A549 (cell line): ENCODE results near the gene PRUNE2. TPM values are rescaled to one million over a fixed set of nuclear protein-coding genes. Genes with fewer than 3 reads are reported as not detected.

ENCODE experiments used
- ATAC-seq, 2 experiments: fragments of 200-7000 bp in 1 of 2; fragments of >200 bp in 1 of 2; cut with Nextera tagmentation in 1 of 2; cut with Tn5 transposase in 1 of 2; 3 replicates each; pipeline versions ENCODE4 v1.8.0 to v1.9.1; 2018 to 2020; ENCODE audit warnings: mild to moderate bottlenecking in 1 of 2, moderate library complexity in 1 of 2
- CTCF ChIA-PET: fragments of 300-600 bp; sonication (Branson Sonifier 250); formaldehyde crosslinking; extraction: SDS; loops from one replicate; lab custom pipeline; 2021; ENCODE audit warnings: antibody characterized with exemption, inconsistent platforms; lab: Yijun Ruan, JAX
- POLR2A ChIA-PET: fragments of 350-600 bp; formaldehyde crosslinking; extraction: SDS; loops from one replicate; lab custom pipeline; 2021; ENCODE audit warnings: antibody characterized with exemption, inconsistent platforms; lab: Yijun Ruan, JAX
- DNase-seq, 2 experiments: peaks; one replicate each; pipeline versions ENCODE4 v3.0.0 to v3.0.0-alpha.2; 2011 to 2016; ENCODE audit warnings: low read depth in 1 of 2, low spot score in 1 of 2
- FAIRE-seq: peaks from 2 replicates; lab custom pipeline; 2011; peaks lifted over from hg19 to GRCh38; lab: Jason Lieb, UNC
- H3K27ac ChIP-seq, 2 experiments: fragments of >200 bp; sonication (Bioruptor Twin); formaldehyde crosslinking; 3 replicates each; pipeline ENCODE4 v1.5.1; 2016 to 2017
- H3K4me1 ChIP-seq: fragments of >200 bp; sonication (Bioruptor Twin); formaldehyde crosslinking; 3 replicates; pipeline ENCODE4 v1.6.1; 2016
- H3K4me2 ChIP-seq: fragments of >200 bp; sonication (Bioruptor Twin); formaldehyde crosslinking; 3 replicates; pipeline ENCODE4 v1.6.1; 2016
- H3K4me3 ChIP-seq: fragments of >200 bp; sonication (Bioruptor Twin); formaldehyde crosslinking; 3 replicates; pipeline ENCODE4 v1.5.1; 2016
- H3K9me3 ChIP-seq: fragments of >200 bp; sonication (Bioruptor Twin); formaldehyde crosslinking; 3 replicates; pipeline ENCODE4 v1.6.1; 2016
- ATOH8 ChIP-seq: fragments of 250-450 bp; sonication (Bioruptor Pico); IDR thresholded peaks from 2 replicates; pipeline ENCODE4 v1.5.0; 2020; ENCODE audit warnings: low read depth, mild to moderate bottlenecking, moderate library complexity
- BHLHE40 ChIP-seq: IDR thresholded peaks from 2 replicates; pipeline ENCODE4 v1.6.1; 2012; ENCODE audit warnings: low read depth, low read length, inconsistent platforms
- CTCF ChIP-seq: fragments of >200 bp; sonication (Bioruptor Twin); formaldehyde crosslinking; IDR thresholded peaks from 3 replicates; pipeline ENCODE4 v1.5.1; 2016
- EHF ChIP-seq: fragments of 250-450 bp; sonication (Bioruptor Pico); IDR thresholded peaks from 2 replicates; pipeline ENCODE4 v1.5.0; 2020; ENCODE audit warnings: mild to moderate bottlenecking
- EP300 ChIP-seq, 2 experiments: fragments of >200 bp; sonication (Bioruptor Twin); formaldehyde crosslinking; IDR thresholded peaks; 2 replicates in 1 of 2; 3 replicates in 1 of 2; pipeline ENCODE4 v1.6.1; 2016 to 2017
- HDAC2 ChIP-seq: fragments of 200-600 bp; sonication (generic); IDR thresholded peaks from 2 replicates; pipeline ENCODE4 v1.6.1; 2016
- HEYL ChIP-seq: fragments of 250-450 bp; sonication (Bioruptor Pico); IDR thresholded peaks from 2 replicates; pipeline ENCODE4 v1.8.0; 2021; ENCODE audit warnings: mild to moderate bottlenecking, moderate library complexity
- JUN ChIP-seq, 2 experiments: fragments of >200 bp; sonication (Bioruptor Twin); formaldehyde crosslinking; IDR thresholded peaks; 2 replicates in 1 of 2; 3 replicates in 1 of 2; pipeline ENCODE4 v1.6.1; 2016 to 2017
- KDM1A ChIP-seq: fragments of 200-600 bp; sonication (generic); IDR thresholded peaks from 2 replicates; pipeline ENCODE4 v1.6.1; 2016; ENCODE audit warnings: low read depth, mild to moderate bottlenecking
- KDM5A ChIP-seq: fragments of 200-600 bp; sonication (generic); IDR thresholded peaks from 2 replicates; pipeline ENCODE4 v1.6.1; 2016; ENCODE audit warnings: antibody characterized with exemption, mild to moderate bottlenecking
- MAZ ChIP-seq: fragments of 150-350 bp; IDR thresholded peaks from 2 replicates; pipeline ENCODE4 v1.6.1; 2014; ENCODE audit warnings: antibody characterized with exemption, low read depth, low read length, borderline replicate concordance
- NFE2L2 ChIP-seq: fragments of 150-350 bp; conservative IDR thresholded peaks from 2 replicates; pipeline ENCODE4 v1.6.1; 2014; ENCODE audit warnings: low read length
- NR3C1 ChIP-seq: fragments of >200 bp; sonication (Bioruptor Twin); formaldehyde crosslinking; IDR thresholded peaks from 3 replicates; pipeline ENCODE4 v1.6.1; 2017
- POLR2AphosphoS2 ChIP-seq: conservative IDR thresholded peaks from 2 replicates; pipeline ENCODE4 v1.6.1; 2012; ENCODE audit warnings: low read length, improper control_type of control experiment, inconsistent platforms
- REST ChIP-seq: fragments of 200-600 bp; sonication (generic); IDR thresholded peaks from 2 replicates; pipeline ENCODE4 v1.6.1; 2016; ENCODE audit warnings: antibody characterized with exemption, mild to moderate bottlenecking, moderate library complexity
- RFX5 ChIP-seq: fragments of 450-650 bp; IDR thresholded peaks from 2 replicates; pipeline ENCODE4 v1.7.1; 2014; ENCODE audit warnings: antibody characterized with exemption, mild to moderate bottlenecking, moderate library complexity
- USF2 ChIP-seq: fragments of 450-650 bp; IDR thresholded peaks from 2 replicates; pipeline ENCODE4 v1.6.1; 2014; ENCODE audit warnings: antibody characterized with exemption
- ZFP36 ChIP-seq: fragments of 450-650 bp; IDR thresholded peaks from 2 replicates; pipeline ENCODE4 v1.6.1; 2014; ENCODE audit warnings: borderline replicate concordance; ENCODE audit not compliant: partially characterized antibody
- ZNF302 ChIP-seq: fragments of 250-450 bp; sonication (Bioruptor Pico); IDR thresholded peaks from 2 replicates; pipeline ENCODE4 v1.9.0; 2021; ENCODE audit warnings: inconsistent platforms, mild to moderate bottlenecking, moderate library complexity
- ZSCAN20 ChIP-seq: fragments of 250-450 bp; sonication (Bioruptor Pico); IDR thresholded peaks from 2 replicates; pipeline ENCODE4 v1.8.0; 2022; ENCODE audit warnings: mild to moderate bottlenecking, moderate library complexity
- WGBS: methylation state at CpG from one replicate; pipeline ENCODE4 v1.1.6; 2017; ENCODE audit errors: missing lambda C conversion rate; 5-methylcytosine and 5-hydroxymethylcytosine counted together
- polyA plus RNA-seq, 4 experiments: library from polyadenylated mRNA; depleted of rRNA in 3 of 4; stranded (reverse); fragments of >200 nt; fragmentation: RNase III in 1 of 4; extraction: RNeasy Plus Mini Kit Qiagen cat#74134 plus additional on column Dnase treatment in 1 of 4; gene quantifications; 2 replicates in 3 of 4; 3 replicates in 1 of 4; pipeline ENCODE4 v1.2.3, GENCODE V29; 2011 to 2017
- TF ChIP-seq, protein P1 (sequence below): fragments of 250-450 bp; sonication (Bioruptor Pico); IDR thresholded peaks from 2 replicates; pipeline ENCODE4 v1.5.0; 2021; ENCODE audit warnings: mild to moderate bottlenecking, moderate library complexity, borderline replicate concordance

The PRUNE2 gene
- polyA plus RNA-seq, 2 of the 4 experiments (the other 2 are of a cell fraction): 0.04 TPM; not detected in 1

GRCh38 chr9:76718166-76718565, 187.7 kb downstream of the PRUNE2 start (continued):
- no peak for TF ChIP-seq ZSCAN20 (CRISPR knock-in tag)
- TF ChIP-seq JUN (IDR thresholded peaks at IDR 0.05): no peak
- TF ChIP-seq BHLHE40: no peak
- TF ChIP-seq, all 56 proteins: peak for 0

DNA sequence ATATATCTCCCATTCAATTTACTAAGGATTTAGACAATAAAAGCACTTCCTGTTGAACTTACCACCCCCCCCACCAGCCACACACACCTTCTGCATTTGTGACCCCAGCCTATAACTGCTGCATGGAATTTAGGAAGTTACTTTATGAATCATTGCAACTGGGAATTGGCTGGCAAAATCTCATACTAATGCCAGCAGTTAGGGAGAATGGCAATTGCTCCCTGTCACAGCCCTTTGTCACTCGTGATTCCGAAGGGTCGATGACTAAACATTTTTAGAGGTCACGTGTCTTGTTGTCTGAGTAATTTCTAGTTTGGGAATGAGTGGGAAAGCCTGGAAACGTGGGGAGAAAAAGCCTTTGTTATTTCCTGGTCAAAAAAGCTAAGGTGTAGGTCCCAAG, 188.3 kb downstream of the PRUNE2 start:
- ChIA-PET POLR2A (no interaction called here), CTCF (interaction anchor here (3.7 kb wide), 1 partner anchor 13 kb away, joined by 18 read pairs; no protein-coding TSS in a partner anchor)
- FAIRE-seq (no peak), ATAC-seq (no peak), DNase-seq (no peak)
- no peaks in the 10 kb centered on the region for H3K4me1 ChIP-seq
- peak; percentile 49; the same call in 1 of the 2 replicates for TF ChIP-seq USF2
- TF ChIP-seq, protein P1, sequence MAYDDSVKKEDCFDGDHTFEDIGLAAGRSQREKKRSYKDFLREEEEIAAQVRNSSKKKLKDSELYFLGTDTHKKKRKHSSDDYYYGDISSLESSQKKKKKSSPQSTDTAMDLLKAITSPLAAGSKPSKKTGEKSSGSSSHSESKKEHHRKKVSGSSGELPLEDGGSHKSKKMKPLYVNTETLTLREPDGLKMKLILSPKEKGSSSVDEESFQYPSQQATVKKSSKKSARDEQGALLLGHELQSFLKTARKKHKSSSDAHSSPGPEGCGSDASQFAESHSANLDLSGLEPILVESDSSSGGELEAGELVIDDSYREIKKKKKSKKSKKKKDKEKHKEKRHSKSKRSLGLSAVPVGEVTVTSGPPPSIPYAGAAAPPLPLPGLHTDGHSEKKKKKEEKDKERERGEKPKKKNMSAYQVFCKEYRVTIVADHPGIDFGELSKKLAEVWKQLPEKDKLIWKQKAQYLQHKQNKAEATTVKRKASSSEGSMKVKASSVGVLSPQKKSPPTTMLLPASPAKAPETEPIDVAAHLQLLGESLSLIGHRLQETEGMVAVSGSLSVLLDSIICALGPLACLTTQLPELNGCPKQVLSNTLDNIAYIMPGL (CRISPR knock-in tag): no peak
- TF ChIP-seq, all 56 proteins: peak for 1
- Histone ChIP-seq H3K4me3 (no peak overlapping the region), H3K27ac (no peak overlapping the region), H3K9me3 (no peaks in the 10 kb centered on the region), H3K4me2 (no peak overlapping the region)
- WGBS: 5% methylated on average over 5 of the region's 5 CpGs

- FAIRE-seq (no peak), DNase-seq (no peak), ATAC-seq (no peak)
- ChIA-PET CTCF (interaction anchor here (3.7 kb wide), 1 partner anchor 12 kb away, joined by 18 read pairs; no protein-coding TSS in a partner anchor), POLR2A (no interaction called here)
- H3K27ac ChIP-seq: no peak overlapping the region
- no peaks in the 10 kb centered on the region for H3K4me1 ChIP-seq
- 30% methylated on average over 5 of the region's 5 CpGs for WGBS
- no peak for TF ChIP-seq KDM5A
- no peak for TF ChIP-seq USF2
- no peak for TF ChIP-seq MAZ
- TF ChIP-seq JUN (IDR thresholded peaks at IDR 0.05): no peak
- no peak for TF ChIP-seq NFE2L2
- no peak for TF ChIP-seq NR3C1
- no peak for TF ChIP-seq EP300 (IDR thresholded peaks at IDR 0.05)
- TF ChIP-seq HDAC2: no peak
- TF ChIP-seq CTCF: no peak
- H3K9me3 ChIP-seq: no peaks in the 10 kb centered on the region
- no peak overlapping the region for H3K4me3 ChIP-seq
- H3K4me2 ChIP-seq: no peak overlapping the region
Measured at GRCh38 chr9:76717176-76717575, 188.7 kb downstream of the PRUNE2 start.

DNA sequence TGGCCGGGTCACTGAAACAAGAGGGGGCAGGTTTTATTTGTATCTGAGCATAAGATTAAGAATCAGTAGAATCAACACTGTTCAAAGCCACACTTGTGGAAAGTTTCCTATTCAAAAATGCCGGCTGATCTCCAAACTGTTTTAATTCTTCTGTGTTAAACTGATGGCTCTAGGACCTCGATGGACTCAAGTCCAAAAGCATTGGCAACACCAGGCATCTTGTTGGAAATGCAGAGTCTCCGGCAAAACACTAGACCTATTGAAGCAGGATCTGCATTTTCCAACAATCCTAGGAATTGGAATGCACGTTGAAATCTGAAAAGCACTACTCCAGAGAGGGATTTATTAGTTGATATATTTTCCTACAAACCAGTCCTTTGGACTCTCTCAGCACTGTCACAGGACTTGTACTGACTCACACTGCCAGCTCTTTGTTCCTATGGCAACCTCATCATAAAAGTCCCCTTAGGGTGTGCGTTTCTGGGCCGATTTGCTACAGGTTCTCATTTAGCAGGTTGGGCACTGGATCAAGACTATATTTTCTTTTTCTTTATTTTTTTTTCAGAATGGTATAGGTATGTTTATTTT, 189.7 kb downstream of the PRUNE2 start:
- H3K4me3 ChIP-seq: no peak overlapping the region
- ChIA-PET POLR2A (no interaction called here), CTCF (no interaction called here)
- DNase-seq (no peak), ATAC-seq (no peak), FAIRE-seq (no peak)
- H3K27ac ChIP-seq: no peak overlapping the region
- H3K4me2 ChIP-seq: no peak overlapping the region
- no peaks in the 10 kb centered on the region for H3K9me3 ChIP-seq
- no peaks in the 10 kb centered on the region for H3K4me1 ChIP-seq
- WGBS: 33% methylated on average over 7 of the region's 7 CpGs
- TF ChIP-seq ZNF302 (CRISPR knock-in tag) (no peak), EP300 (IDR thresholded peaks at IDR 0.05) (no peak), HDAC2 (no peak), REST (no peak), EHF (CRISPR knock-in tag) (no peak), RFX5 (no peak), POLR2AphosphoS2 (no peak), ZFP36 (no peak), ATOH8 (no peak), HEYL (CRISPR knock-in tag) (no peak), MAZ (no peak), KDM1A (no peak)
